CD14-positive monocyte (primary cell): Measurements from ENCODE around the gene NCKAP1. TPM values are rescaled to one million over a fixed set of nuclear protein-coding genes. Genes with fewer than 3 reads are reported as not detected.

Experiments
- DNase-seq, 3 donors: peaks; one replicate each; pipeline ENCODE4 v3.0.0-alpha.2; 2011 to 2022
- H2AFZ ChIP-seq: 2 replicates; pipeline ENCODE4 v1.6.0; 2012; ENCODE audit warnings: mild to moderate bottlenecking, low read depth, low read length, inconsistent platforms; ENCODE audit not compliant: insufficient read depth, poor library complexity, severe bottlenecking
- H3K27ac ChIP-seq, 2 donors: 1 replicate in 1 of 2; 2 replicates in 1 of 2; pipeline ENCODE4 v1.5.1; 2012 to 2013; ENCODE audit warnings: low read length in 2 of 2, control low read depth in 1 of 2, inconsistent platforms in 1 of 2, low read depth in 1 of 2, mild to moderate bottlenecking in 1 of 2
- H3K27me3 ChIP-seq, 2 donors: one replicate each; pipeline versions ENCODE4 v1.6.0 to v1.6.1; 2011 to 2013; ENCODE audit warnings: low read length in 2 of 2; ENCODE audit not compliant: control insufficient read depth in 2 of 2, insufficient read depth in 2 of 2
- H3K36me3 ChIP-seq, 2 donors: replicated peaks in 1 of 2; 1 replicate in 1 of 2; 2 replicates in 1 of 2; pipeline versions ENCODE4 v1.5.1 to v1.6.1; 2012 to 2013; ENCODE audit warnings: low read length in 2 of 2, control low read depth in 1 of 2, inconsistent platforms in 1 of 2, mild to moderate bottlenecking in 1 of 2; ENCODE audit not compliant: insufficient read depth in 2 of 2, control insufficient read depth in 1 of 2
- H3K4me1 ChIP-seq, 2 donors: 1 replicate in 1 of 2; 2 replicates in 1 of 2; pipeline versions ENCODE4 v1.5.1 to v1.6.1; 2012 to 2013; ENCODE audit warnings: low read length in 2 of 2, control low read depth in 1 of 2, inconsistent platforms in 1 of 2, mild to moderate bottlenecking in 1 of 2, moderate library complexity in 1 of 2; ENCODE audit not compliant: insufficient read depth in 2 of 2, control insufficient read depth in 1 of 2
- H3K4me2 ChIP-seq: replicated peaks from 2 replicates; pipeline ENCODE3; 2012; ENCODE audit warnings: low read length, moderate library complexity, mild to moderate bottlenecking; ENCODE audit not compliant: poor library complexity, severe bottlenecking; ENCODE audit errors: extremely low read depth
- H3K4me3 ChIP-seq, 3 experiments: fragments of 200-600 bp in 1 of 3; sonication (generic) in 1 of 3; replicated peaks in 1 of 3; 1 replicate in 2 of 3; 2 replicates in 1 of 3; pipeline ENCODE4 v1.5.1; 2011 to 2013; ENCODE audit warnings: low read length in 3 of 3, mild to moderate bottlenecking in 3 of 3, control low read depth in 2 of 3, low read depth in 2 of 3, inconsistent platforms in 1 of 3, moderate library complexity in 1 of 3
- H3K79me2 ChIP-seq: 2 replicates; pipeline ENCODE4 v1.6.0; 2012; ENCODE audit warnings: mild to moderate bottlenecking, control low read depth, inconsistent platforms, low read length, moderate library complexity; ENCODE audit not compliant: insufficient read depth
- H3K9ac ChIP-seq: 2 replicates; pipeline ENCODE4 v1.6.0; 2017; ENCODE audit warnings: low read length, mild to moderate bottlenecking; ENCODE audit not compliant: insufficient read depth, poor library complexity, severe bottlenecking
- H3K9me3 ChIP-seq, 2 donors: replicated peaks in 1 of 2; 1 replicate in 1 of 2; 2 replicates in 1 of 2; pipeline versions ENCODE4 v1.5.1 to v1.6.1; 2012 to 2013; ENCODE audit warnings: low read length in 2 of 2, control low read depth in 1 of 2; ENCODE audit not compliant: control insufficient read depth in 1 of 2, insufficient read depth in 1 of 2
- H4K20me1 ChIP-seq: 2 replicates; pipeline ENCODE4 v1.6.0; 2012; ENCODE audit warnings: mild to moderate bottlenecking, low read length, control low read depth, moderate library complexity; ENCODE audit not compliant: insufficient read depth
- H3K27ac Mint-ChIP-seq, 7 donors: one replicate each; pipeline ENCODE4 v1.8.0; 2020; ENCODE audit warnings: mild to moderate bottlenecking in 7 of 7, mixed read lengths in 7 of 7, moderate library complexity in 6 of 7, inconsistent platforms in 2 of 7
- H3K27me3 Mint-ChIP-seq, 3 donors: one replicate each; pipeline ENCODE4 v1.8.0; 2021 to 2022; ENCODE audit warnings: low read depth in 3 of 3, mild to moderate bottlenecking in 3 of 3, mixed read lengths in 3 of 3, moderate library complexity in 3 of 3, inconsistent platforms in 1 of 3
- H3K36me3 Mint-ChIP-seq, 2 donors: one replicate each; pipeline ENCODE4 v1.8.0; 2020; ENCODE audit warnings: mixed read lengths in 2 of 2, inconsistent platforms in 1 of 2, mild to moderate bottlenecking in 1 of 2
- H3K4me1 Mint-ChIP-seq: one replicate; pipeline ENCODE4 v1.8.0; 2020; ENCODE audit warnings: mild to moderate bottlenecking, mixed read lengths
- H3K4me3 Mint-ChIP-seq, 2 donors: one replicate each; pipeline ENCODE4 v1.8.0; 2020; ENCODE audit warnings: mild to moderate bottlenecking in 2 of 2, mixed read lengths in 2 of 2, moderate library complexity in 1 of 2
- H3K9me3 Mint-ChIP-seq, 7 donors: one replicate each; pipeline ENCODE4 v1.8.0; 2020 to 2022; ENCODE audit warnings: mixed read lengths in 7 of 7, mild to moderate bottlenecking in 6 of 7, moderate library complexity in 6 of 7, inconsistent platforms in 2 of 7
- WGBS: methylation state at CpG from one replicate; pipeline ENCODE4 v1.1.5; 2013; ENCODE audit warnings: missing lambda C conversion rate; ENCODE audit not compliant: insufficient coverage; 5-methylcytosine and 5-hydroxymethylcytosine counted together
- intact Hi-C, 2 donors: fragments of 100-400 bp; cut with micrococcal nuclease; formaldehyde crosslinking; loops; one replicate each; pipeline versions ENCODE4 v1.15.0 to v1.15.1; 2023
- polyA plus RNA-seq, 3 donors: library from polyadenylated mRNA; depleted of rRNA in 1 of 3; unstranded in 2 of 3; stranded (reverse) in 1 of 3; fragments of 300-500 nt in 2 of 3; fragments of >200 nt in 1 of 3; fragmentation: Illumina TruSeq in 2 of 3; gene quantifications; 1 replicate in 2 of 3; 2 replicates in 1 of 3; pipeline ENCODE4 v1.2.3, GENCODE V29; 2012 to 2021
- TF ChIP-seq, protein P1 (sequence below): fragments of 200-600 bp; IDR thresholded peaks from one replicate; pipeline ENCODE4 v1.8.0; 2022; ENCODE audit warnings: antibody characterized with exemption, mild to moderate bottlenecking

The NCKAP1 gene
- polyA plus RNA-seq, 3 donors = 0.01 TPM; not detected in 2

DNA sequence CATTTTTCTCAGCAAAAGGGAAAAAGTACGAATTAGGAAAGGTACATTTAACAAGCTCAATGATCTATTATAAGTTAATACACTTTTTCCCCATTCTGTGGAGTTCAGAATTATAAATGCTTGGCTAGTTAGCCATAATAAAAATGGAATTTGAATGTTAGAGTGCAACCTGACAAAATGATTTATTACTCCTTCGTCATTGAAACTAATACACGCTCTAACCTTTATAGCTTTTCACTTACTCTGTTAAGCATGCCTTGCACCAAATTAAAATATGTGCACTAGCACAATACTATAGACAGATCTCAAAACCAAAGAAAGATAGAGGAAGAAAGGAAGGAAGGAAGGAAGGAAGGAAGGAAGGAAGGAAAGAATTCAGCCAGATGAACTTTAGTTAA is 125.7 kb downstream of the NCKAP1 start:
- no peaks in the 10 kb centered on the region for H3K36me3 ChIP-seq
- TF ChIP-seq, protein P1, sequence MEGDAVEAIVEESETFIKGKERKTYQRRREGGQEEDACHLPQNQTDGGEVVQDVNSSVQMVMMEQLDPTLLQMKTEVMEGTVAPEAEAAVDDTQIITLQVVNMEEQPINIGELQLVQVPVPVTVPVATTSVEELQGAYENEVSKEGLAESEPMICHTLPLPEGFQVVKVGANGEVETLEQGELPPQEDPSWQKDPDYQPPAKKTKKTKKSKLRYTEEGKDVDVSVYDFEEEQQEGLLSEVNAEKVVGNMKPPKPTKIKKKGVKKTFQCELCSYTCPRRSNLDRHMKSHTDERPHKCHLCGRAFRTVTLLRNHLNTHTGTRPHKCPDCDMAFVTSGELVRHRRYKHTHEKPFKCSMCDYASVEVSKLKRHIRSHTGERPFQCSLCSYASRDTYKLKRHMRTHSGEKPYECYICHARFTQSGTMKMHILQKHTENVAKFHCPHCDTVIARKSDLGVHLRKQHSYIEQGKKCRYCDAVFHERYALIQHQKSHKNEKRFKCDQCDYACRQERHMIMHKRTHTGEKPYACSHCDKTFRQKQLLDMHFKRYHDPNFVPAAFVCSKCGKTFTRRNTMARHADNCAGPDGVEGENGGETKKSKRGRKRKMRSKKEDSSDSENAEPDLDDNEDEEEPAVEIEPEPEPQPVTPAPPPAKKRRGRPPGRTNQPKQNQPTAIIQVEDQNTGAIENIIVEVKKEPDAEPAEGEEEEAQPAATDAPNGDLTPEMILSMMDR = no peak
- no peaks in the 10 kb centered on the region for H3K4me1 Mint-ChIP-seq
- DNase-seq = no peak
- no peak overlapping the region for H3K9ac ChIP-seq
- no peaks in the 10 kb centered on the region for H4K20me1 ChIP-seq
- no peaks in the 10 kb centered on the region for H3K36me3 Mint-ChIP-seq
- H3K9me3 ChIP-seq = peaks cover 0 to 2% of the 10 kb centered on the region in 2 donors
- WGBS = no CpG with 5 or more reads among the region's 3 CpGs
- H3K27ac ChIP-seq = no peak overlapping the region
- H3K4me3 ChIP-seq = no peak overlapping the region
- H3K9me3 Mint-ChIP-seq = peaks cover 0 to 2% (median 0%) of the 10 kb centered on the region in 7 donors
- no peaks in the 10 kb centered on the region for H3K27me3 ChIP-seq
- no peak overlapping the region for H3K27ac Mint-ChIP-seq
- peaks cover 0 to 2% (median 0%) of the 10 kb centered on the region in 3 donors for H3K27me3 Mint-ChIP-seq
- intact Hi-C loops = no loop called here
- H2AFZ ChIP-seq = no peak overlapping the region
- H3K4me3 Mint-ChIP-seq = no peak overlapping the region
- H3K79me2 ChIP-seq = no peaks in the 10 kb centered on the region
- H3K4me1 ChIP-seq = no peaks in the 10 kb centered on the region
- H3K4me2 ChIP-seq = no peak overlapping the region

DNA sequence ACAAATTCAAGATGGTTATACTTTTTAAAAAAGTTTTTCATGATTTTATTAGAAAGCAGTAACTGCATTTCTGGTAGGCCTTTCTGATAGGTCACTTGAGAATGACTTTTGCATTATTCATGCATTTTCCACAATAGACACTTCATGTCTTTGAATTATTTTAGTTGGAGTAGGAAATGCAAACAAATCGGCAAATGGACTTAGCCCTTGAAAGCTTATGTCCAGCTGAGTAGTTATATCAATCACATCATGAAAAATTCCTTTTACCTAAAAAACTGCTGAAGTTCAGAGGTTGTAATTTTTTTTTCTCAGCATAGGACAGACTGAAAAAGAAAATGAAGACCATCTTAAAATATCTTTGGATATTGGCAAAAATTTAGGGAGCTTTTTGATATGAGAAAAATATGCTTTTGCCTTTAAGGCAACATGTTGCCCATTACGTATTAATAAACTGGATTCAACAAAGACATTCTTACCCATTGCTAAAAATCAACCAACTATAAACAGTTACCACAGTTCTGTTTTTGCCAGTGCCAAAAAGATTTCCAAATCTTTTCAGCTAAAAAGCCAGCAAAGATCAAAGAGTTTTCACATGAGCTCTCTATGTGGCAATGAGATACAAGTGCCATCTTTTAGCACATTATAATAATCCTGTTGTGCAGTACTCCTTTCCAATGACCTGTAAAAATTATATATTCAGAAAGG is 126.3 kb downstream of the NCKAP1 start:
- Histone ChIP-seq H3K4me2 (no peak overlapping the region), H3K27ac (no peak overlapping the region), H3K9ac (no peak overlapping the region), H3K9me3 (peaks cover 0 to 2% of the 10 kb centered on the region in 2 donors), H3K4me3 (no peak overlapping the region), H3K27me3 (no peaks in the 10 kb centered on the region), H2AFZ (no peak overlapping the region), H3K4me1 (no peaks in the 10 kb centered on the region), H3K79me2 (no peaks in the 10 kb centered on the region), H3K36me3 (no peaks in the 10 kb centered on the region), H4K20me1 (no peaks in the 10 kb centered on the region)
- Mint-ChIP-seq H3K4me3 (no peak overlapping the region), H3K9me3 (peaks cover 0 to 5% (median 2%) of the 10 kb centered on the region in 7 donors), H3K36me3 (no peaks in the 10 kb centered on the region), H3K27me3 (peaks cover 0 to 2% (median 0%) of the 10 kb centered on the region in 3 donors), H3K27ac (no peak overlapping the region), H3K4me1 (no peaks in the 10 kb centered on the region)
- TF ChIP-seq, protein P1 = no peak
- intact Hi-C loops = no loop called here
- DNase-seq = no peak
- no CpG with 5 or more reads among the region's 2 CpGs for WGBS
